GM23338 (cell line): Measurements from ENCODE around the gene KIF20B. TPM values are rescaled to one million over a fixed set of nuclear protein-coding genes. Genes with fewer than 3 reads are reported as not detected.

Experiments used
- ATAC-seq: fragments of 200-7000 bp; cut with Tn5 transposase; 3 replicates; pipeline ENCODE4 v1.9.1; 2020
- DNase-seq: peaks from one replicate; pipeline ENCODE4 v3.0.0-alpha.2; 2015; ENCODE audit warnings: low spot score
- H2AFZ ChIP-seq: fragments of 200-600 bp; sonication (generic); 2 replicates; pipeline ENCODE4 v1.8.0; 2016; ENCODE audit warnings: antibody characterized with exemption, mild to moderate bottlenecking, moderate library complexity
- H3F3A ChIP-seq: fragments of 200-600 bp; sonication (generic); replicated peaks from 2 replicates; pipeline ENCODE4 v1.8.0; 2017; ENCODE audit warnings: antibody characterized with exemption, mixed run types, low read depth
- H3K27ac ChIP-seq: fragments of 200-600 bp; sonication (generic); 2 replicates; pipeline ENCODE4 v1.6.1; 2016; ENCODE audit warnings: low read depth
- H3K27me3 ChIP-seq: fragments of 200-600 bp; sonication (generic); 2 replicates; pipeline ENCODE4 v1.8.0; 2016; ENCODE audit warnings: mild to moderate bottlenecking, mixed run types, moderate library complexity; ENCODE audit not compliant: insufficient read depth
- H3K36me3 ChIP-seq: fragments of 200-600 bp; sonication (generic); 2 replicates; pipeline ENCODE4 v1.8.0; 2016; ENCODE audit warnings: mild to moderate bottlenecking; ENCODE audit not compliant: insufficient read depth
- H3K4me1 ChIP-seq: fragments of 200-600 bp; sonication (generic); 2 replicates; pipeline ENCODE4 v1.8.0; 2016; ENCODE audit warnings: mild to moderate bottlenecking, moderate library complexity; ENCODE audit not compliant: insufficient read depth
- H3K4me2 ChIP-seq: fragments of 200-600 bp; sonication (generic); 2 replicates; pipeline ENCODE4 v1.7.1; 2017; ENCODE audit warnings: mixed run types
- H3K4me3 ChIP-seq: fragments of 200-600 bp; sonication (generic); 2 replicates; pipeline ENCODE4 v1.6.1; 2016; ENCODE audit warnings: mixed run types
- H3K79me2 ChIP-seq: fragments of 200-600 bp; sonication (generic); replicated peaks from 2 replicates; pipeline ENCODE4 v1.8.0; 2017; ENCODE audit warnings: mild to moderate bottlenecking; ENCODE audit not compliant: insufficient read depth
- H3K9me2 ChIP-seq: fragments of 200-600 bp; sonication (generic); 2 replicates; pipeline ENCODE4 v1.8.0; 2017; ENCODE audit not compliant: insufficient read depth
- H4K20me1 ChIP-seq: fragments of 200-600 bp; sonication (generic); replicated peaks from 2 replicates; pipeline ENCODE4 v1.8.0; 2017; ENCODE audit warnings: mild to moderate bottlenecking; ENCODE audit not compliant: insufficient read depth
- H3K27ac Mint-ChIP-seq: 2 replicates; pipeline ENCODE4 v1.8.0; 2020; ENCODE audit warnings: inconsistent platforms, mild to moderate bottlenecking, moderate library complexity, mixed read lengths
- H3K27me3 Mint-ChIP-seq: 3 replicates; pipeline ENCODE4 v1.8.0; 2022; ENCODE audit warnings: low read depth, mild to moderate bottlenecking, moderate library complexity, mixed read lengths, inconsistent platforms; ENCODE audit not compliant: insufficient read depth, poor library complexity
- H3K36me3 Mint-ChIP-seq: 3 replicates; pipeline ENCODE4 v1.8.0; 2021; ENCODE audit warnings: low read depth, mild to moderate bottlenecking, inconsistent platforms, moderate library complexity, mixed read lengths
- H3K4me1 Mint-ChIP-seq: 3 replicates; pipeline ENCODE4 v1.8.0; 2020; ENCODE audit warnings: mild to moderate bottlenecking, inconsistent platforms, mixed read lengths
- H3K4me3 Mint-ChIP-seq: 3 replicates; pipeline ENCODE4 v1.8.0; 2021; ENCODE audit warnings: moderate library complexity, mild to moderate bottlenecking, inconsistent platforms, mixed read lengths
- H3K9me3 Mint-ChIP-seq: 3 replicates; pipeline ENCODE4 v1.8.0; 2020; ENCODE audit warnings: moderate library complexity, mild to moderate bottlenecking, inconsistent platforms, mixed read lengths
- CREB1 ChIP-seq: fragments of 250-450 bp; sonication (Bioruptor Pico); IDR thresholded peaks from 2 replicates; pipeline ENCODE4 v1.5.0; 2020; ENCODE audit warnings: low read depth, mild to moderate bottlenecking, moderate library complexity
- CTCF ChIP-seq, 2 experiments: fragments of 200-600 bp in 1 of 2; sonication (generic) in 1 of 2; conservative IDR thresholded peaks; 2 replicates each; pipeline versions ENCODE4 v1.5.1 to v1.6.1; 2016 to 2017; ENCODE audit warnings: antibody characterized with exemption in 2 of 2, low read depth in 2 of 2, mild to moderate bottlenecking in 2 of 2, moderate library complexity in 1 of 2
- ETS1 ChIP-seq: IDR thresholded peaks from 2 replicates; pipeline ENCODE4 v1.6.1; 2016; ENCODE audit warnings: antibody characterized with exemption
- EZH2 ChIP-seq: fragments of 200-600 bp; sonication (generic); IDR thresholded peaks from one replicate; pipeline ENCODE4 v1.8.0; 2017; ENCODE audit warnings: antibody characterized with exemption, mild to moderate bottlenecking, low read depth; ENCODE audit not compliant: unreplicated experiment
- EZH2phosphoT487 ChIP-seq: fragments of 200-600 bp; sonication (generic); IDR thresholded peaks from one replicate; pipeline ENCODE4 v1.8.1; 2018; ENCODE audit warnings: antibody characterized with exemption; ENCODE audit not compliant: unreplicated experiment
- JUNB ChIP-seq: IDR thresholded peaks from one replicate; pipeline ENCODE4 v1.6.1; 2016; ENCODE audit warnings: antibody characterized with exemption; ENCODE audit not compliant: unreplicated experiment
- NANOG ChIP-seq: IDR thresholded peaks from 2 replicates; pipeline ENCODE4 v1.6.1; 2016; ENCODE audit warnings: antibody characterized with exemption, borderline replicate concordance
- POLR2AphosphoS5 ChIP-seq: IDR thresholded peaks from 2 replicates; pipeline ENCODE4 v1.6.1; 2016; ENCODE audit warnings: antibody characterized with exemption, low read depth
- REST ChIP-seq: IDR thresholded peaks from one replicate; pipeline ENCODE4 v1.6.1; 2018; ENCODE audit warnings: antibody characterized with exemption; ENCODE audit not compliant: unreplicated experiment
- STAT1 ChIP-seq: IDR thresholded peaks from one replicate; pipeline ENCODE4 v1.6.1; 2016; ENCODE audit warnings: antibody characterized with exemption; ENCODE audit not compliant: unreplicated experiment
- ZNF114 ChIP-seq: fragments of 250-450 bp; sonication (Bioruptor Pico); IDR thresholded peaks from 2 replicates; pipeline ENCODE4 v1.5.0; 2020; ENCODE audit warnings: mild to moderate bottlenecking, moderate library complexity
- ZNF331 ChIP-seq: fragments of 250-450 bp; sonication (Bioruptor Pico); IDR thresholded peaks from 2 replicates; pipeline ENCODE4 v1.5.0; 2020; ENCODE audit warnings: low read depth, mild to moderate bottlenecking, moderate library complexity
- ZNF462 ChIP-seq: fragments of 250-450 bp; sonication (Bioruptor Pico); IDR thresholded peaks from 2 replicates; pipeline ENCODE4 v1.5.0; 2020; ENCODE audit warnings: mild to moderate bottlenecking, moderate library complexity
- polyA plus RNA-seq: library from polyadenylated mRNA; unstranded; fragments of >200 nt; fragmentation: Nextera tagmentation; extraction: Ambion mirVana; gene quantifications from 2 replicates; pipeline ENCODE4 v1.2.1, GENCODE V29; 2016
- total RNA-seq: library from RNA; depleted of rRNA; stranded (reverse); fragments of >200 nt; shearing (Covaris generic); gene quantifications from 2 replicates; pipeline ENCODE4 v1.2.3, GENCODE V29; 2014

Gene KIF20B
- total and polyA plus RNA-seq, 2 experiments from 2014 or later, result 42.7 to 111 TPM

GRCh38 chr10:89755374-89755773, 54.0 kb downstream of the KIF20B start (continued):
- TF ChIP-seq STAT1 (no peak), NANOG (no peak), EZH2 (no peak), JUNB (no peak)

- no peaks in the 10 kb centered on the region for H3K4me1 ChIP-seq
- no peak for TF ChIP-seq REST
- no peak for TF ChIP-seq ZNF114 (CRISPR knock-in tag)
- TF ChIP-seq STAT1, result no peak
- no peak for TF ChIP-seq JUNB
- TF ChIP-seq CREB1 (CRISPR knock-in tag), result no peak
- no peak for TF ChIP-seq ETS1
- TF ChIP-seq NANOG, result no peak
- TF ChIP-seq ZNF462 (CRISPR knock-in tag), result no peak
- TF ChIP-seq POLR2AphosphoS5, result no peak
- TF ChIP-seq CTCF (conservative IDR thresholded peaks at IDR 0.05; ENCODE audit: low read depth in 2 of 2), result no peak
- no peak for TF ChIP-seq ZNF331 (CRISPR knock-in tag)
- no peak for TF ChIP-seq EZH2
- no peak for TF ChIP-seq EZH2phosphoT487
- ATAC-seq (no peak), DNase-seq (no peak)
- H3K27me3 ChIP-seq, result no peaks in the 10 kb centered on the region
- no peak overlapping the region for H3K4me3 ChIP-seq
- H2AFZ ChIP-seq, result no peak overlapping the region
- Mint-ChIP-seq H3K4me3 (no peak overlapping the region), H3K27ac (no peak overlapping the region), H3K36me3 (peaks cover 49% of the 10 kb centered on the region), H3K27me3 (peaks cover 3% of the 10 kb centered on the region), H3K9me3 (no peaks in the 10 kb centered on the region), H3K4me1 (no peaks in the 10 kb centered on the region)
- no peak overlapping the region for H3K4me2 ChIP-seq
- no peak overlapping the region for H3K27ac ChIP-seq
- no peaks in the 10 kb centered on the region for H3F3A ChIP-seq
- no peaks in the 10 kb centered on the region for H3K79me2 ChIP-seq
- H3K9me2 ChIP-seq, result no peaks in the 10 kb centered on the region
- no peaks in the 10 kb centered on the region; the same call in 1 of the 2 replicates for H4K20me1 ChIP-seq
- H3K36me3 ChIP-seq, result peaks cover 36% of the 10 kb centered on the region
Measured at GRCh38 chr10:89759531-89759930, 58.1 kb downstream of the KIF20B start.
